Esophagus (tissue), 2 donors: Measurements from ENCODE around the gene ABCF2. TPM values are rescaled to one million over a fixed set of nuclear protein-coding genes. Genes with fewer than 3 reads are reported as not detected.
A peak's percentile ranks its signal among the peaks of the same experiment; 100 is the strongest.

Source experiments
- H3K27ac ChIP-seq, 2 donors: one replicate each; pipeline ENCODE4 v1.5.1; 2013; ENCODE audit warnings: low read depth in 2 of 2, mild to moderate bottlenecking in 2 of 2, inconsistent platforms in 1 of 2, low read length in 1 of 2, moderate library complexity in 1 of 2
- H3K27me3 ChIP-seq, 2 donors: one replicate each; pipeline ENCODE4 v1.6.1; 2013; ENCODE audit warnings: low read length in 2 of 2, control low read depth in 1 of 2, mild to moderate bottlenecking in 1 of 2; ENCODE audit not compliant: insufficient read depth in 2 of 2, control insufficient read depth in 1 of 2
- H3K36me3 ChIP-seq, 2 donors: one replicate each; pipeline ENCODE4 v1.6.1; 2013; ENCODE audit warnings: low read length in 1 of 2; ENCODE audit not compliant: control insufficient read depth in 2 of 2, insufficient read depth in 2 of 2
- H3K4me1 ChIP-seq, 2 donors: one replicate each; pipeline ENCODE4 v1.6.1; 2013; ENCODE audit warnings: low read length in 1 of 2; ENCODE audit not compliant: control insufficient read depth in 2 of 2, insufficient read depth in 2 of 2
- H3K4me3 ChIP-seq, 2 donors: one replicate each; pipeline ENCODE4 v1.5.1; 2013; ENCODE audit warnings: low read length in 2 of 2, mild to moderate bottlenecking in 2 of 2, low read depth in 1 of 2, moderate library complexity in 1 of 2
- H3K9me3 ChIP-seq, 2 donors: one replicate each; pipeline ENCODE4 v1.6.1; 2013; ENCODE audit warnings: mild to moderate bottlenecking in 2 of 2, low read depth in 1 of 2, low read length in 1 of 2, moderate library complexity in 1 of 2; ENCODE audit not compliant: control insufficient read depth in 2 of 2, insufficient read depth in 1 of 2
- WGBS, 2 donors: extraction: QIAGEN DNeasy Blood & Tissue Kit; methylation state at CpG; one replicate each; pipeline ENCODE4 v1.1.7; 2013; 5-methylcytosine and 5-hydroxymethylcytosine counted together
- polyA plus RNA-seq, 2 donors: library from polyadenylated mRNA; stranded (reverse); fragments of 200-250 nt; gene quantifications; one replicate each; pipeline ENCODE4 v1.2.3, GENCODE V29; 2013
- donor health status: healthy with polysubstance abuse.
- donor health status: Bipolar disorder and iron deficiency.

ABCF2 gene
- 10 to 100 TPM in 1 of 2 donors, 1 to 10 TPM in 1; 8.6 to 19.8 TPM for polyA plus RNA-seq

GRCh38 chr7:151226875-151227782, at the start of gene ABCF2:
TSS of gene ABCF2 (minus strand) at chr7:151227205. CDS start at chr7:151226458, 747 bp downstream.
- H3K36me3 ChIP-seq: peaks cover 5 to 18% of the 10 kb centered on the region in 2 donors
- no peaks in the 10 kb centered on the region for H3K27me3 ChIP-seq
- H3K9me3 ChIP-seq: no peaks in the 10 kb centered on the region
- H3K27ac ChIP-seq: peak within 1 kb of the TSS; percentile 67 to 87
- 0% methylated on average over 68 of the region's 68 CpGs for WGBS, 2 donors
- H3K4me1 ChIP-seq: peaks cover 0 to 12% of the 10 kb centered on the region in 2 donors
- H3K4me3 ChIP-seq: peak within 1 kb of the TSS; percentile 71 to 78

DNA sequence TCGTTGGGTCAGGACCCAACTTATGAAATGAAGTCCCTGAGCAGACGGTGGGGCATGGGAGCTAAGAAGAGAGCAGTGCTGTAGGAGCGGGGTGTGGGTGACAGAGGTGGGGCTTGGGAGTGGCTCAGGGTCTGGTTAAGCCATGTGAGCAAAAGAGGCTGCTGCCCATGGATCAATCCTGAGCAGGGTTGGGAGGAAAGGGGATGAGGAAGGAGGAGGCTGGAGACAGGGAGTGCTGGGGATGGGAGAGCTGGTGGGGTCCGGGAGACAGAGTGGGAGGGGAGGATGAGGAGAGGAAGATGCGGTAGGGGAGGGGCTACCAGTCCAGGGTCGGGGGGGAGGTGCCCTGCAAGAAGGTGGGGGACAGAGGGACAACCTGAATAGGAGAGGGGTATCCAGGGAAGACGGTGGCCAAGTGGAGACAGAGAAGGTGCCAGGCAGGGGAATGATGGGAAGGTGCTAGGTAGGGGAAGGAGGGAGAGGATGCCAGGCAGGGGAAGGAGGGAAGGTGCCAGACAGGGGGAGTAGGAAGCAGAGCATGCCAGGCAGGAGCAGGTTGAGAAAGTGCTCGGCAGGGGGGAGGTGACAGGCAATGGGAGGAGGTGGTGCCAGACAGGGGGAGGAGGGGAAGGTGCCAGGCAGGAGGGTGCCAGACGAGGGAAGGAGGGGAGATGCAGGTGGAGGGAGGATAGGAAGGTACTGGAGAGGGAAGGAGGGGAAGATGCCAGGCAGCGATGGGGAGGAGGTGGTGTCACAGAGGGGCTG, 49.0 kb upstream of the ABCF2 start:
- Histone ChIP-seq H3K27me3 (no peaks in the 10 kb centered on the region), H3K36me3 (no peaks in the 10 kb centered on the region), H3K27ac (no peak overlapping the region), H3K4me3 (no peak overlapping the region), H3K9me3 (no peaks in the 10 kb centered on the region), H3K4me1 (peaks cover 3 to 20% of the 10 kb centered on the region in 2 donors)
- 19 to 21% methylated on average over 10 of the region's 10 CpGs for WGBS, 2 donors

DNA sequence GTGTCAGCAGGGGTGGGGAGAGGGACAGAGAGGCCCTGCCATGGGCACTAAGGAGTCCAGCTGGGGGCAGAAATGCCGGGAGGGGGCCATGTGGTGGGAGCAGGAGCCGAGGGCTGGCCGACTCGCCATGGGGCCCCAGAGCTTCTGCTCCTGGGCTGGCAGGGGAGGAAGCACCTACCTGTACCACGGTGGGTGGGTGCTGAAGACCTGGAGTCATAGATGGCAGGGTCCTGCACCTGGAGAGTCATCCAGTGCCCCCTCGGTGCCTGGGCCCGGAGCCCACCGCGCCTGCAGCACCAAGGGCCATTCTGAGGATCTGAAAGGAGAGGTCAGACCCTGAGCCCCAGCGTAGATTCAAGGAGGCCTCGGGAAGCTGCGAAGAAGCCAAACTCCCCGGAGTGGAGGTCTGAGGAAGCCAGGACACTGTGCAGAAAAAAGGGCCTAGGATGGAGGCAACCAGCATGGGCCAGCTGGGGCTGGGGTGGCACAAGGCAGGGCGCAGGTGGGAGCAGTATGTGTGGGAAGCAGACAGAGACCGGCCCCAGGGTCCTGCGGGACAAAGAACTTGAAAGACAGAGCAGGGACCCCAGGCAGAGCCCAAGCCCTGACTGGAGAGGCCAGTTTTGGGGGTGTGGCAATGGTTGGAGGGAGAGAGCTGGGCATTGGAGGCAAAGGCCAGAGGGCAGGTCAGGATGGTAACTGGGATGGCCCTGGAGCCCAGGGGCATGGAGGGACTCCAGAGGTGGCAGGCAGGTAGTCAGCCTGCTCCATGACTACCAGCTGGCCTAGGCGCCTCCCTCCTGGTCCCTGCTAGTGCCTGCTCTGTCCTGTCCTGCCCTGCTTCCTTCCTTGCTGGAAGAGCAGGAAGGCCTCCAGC, 48.2 kb upstream of the ABCF2 start:
- no peaks in the 10 kb centered on the region for H3K36me3 ChIP-seq
- H3K27ac ChIP-seq: no peak overlapping the region
- H3K27me3 ChIP-seq: no peaks in the 10 kb centered on the region
- no peaks in the 10 kb centered on the region for H3K9me3 ChIP-seq
- H3K4me3 ChIP-seq: no peak overlapping the region
- peaks cover 3 to 20% of the 10 kb centered on the region in 2 donors for H3K4me1 ChIP-seq
- 77 to 79% methylated on average over 17 of the region's 17 CpGs for WGBS, 2 donors

DNA sequence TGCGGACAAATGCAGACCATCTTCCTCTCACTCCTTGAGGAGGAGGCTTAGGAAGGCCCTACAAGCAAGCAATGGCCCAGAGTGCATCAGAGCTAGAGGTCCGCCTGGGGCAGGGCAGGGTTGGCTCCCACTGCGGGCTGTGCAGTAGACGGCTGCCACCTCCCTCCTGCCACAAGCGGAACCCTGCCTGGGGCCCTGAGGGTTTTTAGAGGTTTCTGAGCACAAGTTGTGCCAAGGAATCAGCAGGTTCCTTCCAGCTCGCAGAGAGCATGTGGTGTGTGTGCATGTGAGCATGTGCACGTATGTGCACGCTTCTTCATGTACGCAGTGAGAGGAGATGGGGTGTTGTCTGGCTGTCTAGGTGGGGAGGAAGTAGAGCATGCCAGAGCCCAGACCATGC, 47.4 kb upstream of the ABCF2 start:
- H3K4me1 ChIP-seq: peaks cover 3 to 20% of the 10 kb centered on the region in 2 donors

DNA sequence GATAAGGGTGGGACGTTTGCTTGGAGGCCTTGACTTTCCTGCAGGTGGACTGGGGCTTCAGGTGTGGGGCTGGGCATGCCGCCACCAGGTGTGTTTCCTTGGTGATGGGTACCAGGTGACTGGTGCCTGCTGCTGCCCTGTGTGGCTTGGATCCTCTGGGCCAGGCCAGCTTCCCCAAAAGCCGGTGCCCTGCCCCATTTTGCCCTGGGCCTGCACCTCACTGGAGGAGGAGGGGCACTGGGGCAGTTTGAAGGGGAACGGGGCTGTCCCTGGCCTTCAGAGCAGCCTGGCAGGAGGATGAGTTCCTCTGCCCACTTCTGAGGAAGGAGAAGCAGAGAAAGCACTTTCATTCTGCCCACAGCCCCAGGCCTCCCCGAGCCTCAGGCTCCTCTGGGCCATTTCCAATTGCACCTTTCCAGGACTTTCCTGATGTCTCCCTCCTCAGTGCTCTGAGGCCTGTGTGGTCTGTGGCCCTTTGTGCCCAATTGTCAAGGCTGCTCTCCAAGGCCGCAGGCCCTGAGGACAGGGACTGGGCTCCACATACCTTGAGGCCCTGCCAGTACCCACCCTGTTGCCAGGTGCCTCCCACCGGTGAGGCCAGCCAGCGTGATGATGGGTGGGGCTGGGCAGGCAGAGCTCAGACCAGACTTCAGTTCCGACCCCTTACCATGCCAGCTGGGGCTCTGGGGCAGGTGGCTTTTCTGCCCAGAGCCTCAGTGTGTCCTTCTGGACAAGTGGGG, 46.8 kb upstream of the ABCF2 start:
- no peaks in the 10 kb centered on the region for H3K9me3 ChIP-seq
- H3K27me3 ChIP-seq: no peaks in the 10 kb centered on the region
- WGBS, 2 donors: 52 to 70% methylated on average over 9 of the region's 9 CpGs
- H3K4me3 ChIP-seq: no peak overlapping the region
- H3K27ac ChIP-seq: no peak overlapping the region
- H3K36me3 ChIP-seq: no peaks in the 10 kb centered on the region
- peaks cover 3 to 20% of the 10 kb centered on the region in 2 donors for H3K4me1 ChIP-seq

More for the DNA sequence above, 47.4 kb upstream of the ABCF2 start:
- no peaks in the 10 kb centered on the region for H3K27me3 ChIP-seq
- no peaks in the 10 kb centered on the region for H3K9me3 ChIP-seq
- H3K36me3 ChIP-seq: no peaks in the 10 kb centered on the region
- no peak overlapping the region for H3K27ac ChIP-seq
- no peak overlapping the region for H3K4me3 ChIP-seq
- 62 to 63% methylated on average over 9 of the region's 9 CpGs for WGBS, 2 donors

DNA sequence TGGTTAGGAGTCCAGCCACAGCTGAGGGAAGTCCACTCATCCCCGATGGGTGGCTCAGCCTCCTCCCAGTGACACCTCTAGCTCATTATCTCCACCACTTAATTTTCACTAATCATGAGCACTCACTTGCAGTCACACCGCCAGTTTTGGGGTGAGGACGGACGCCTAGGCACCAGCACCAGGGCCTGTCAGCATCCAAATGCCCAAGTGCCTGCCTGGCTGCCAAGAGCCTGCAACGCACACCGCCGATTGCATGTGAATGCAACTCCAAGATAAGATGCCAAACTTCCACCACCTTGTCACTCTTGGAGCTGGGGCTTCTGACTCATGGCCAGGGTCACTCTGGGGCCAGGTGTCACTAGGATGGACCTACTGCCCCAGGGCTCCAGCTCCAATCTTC, 45.9 kb upstream of the ABCF2 start:
- H3K27ac ChIP-seq: no peak overlapping the region
- no peak overlapping the region for H3K4me3 ChIP-seq
- 81% methylated on average over 7 of the region's 7 CpGs for whole genome bisulfite sequencing, 2 donors
- H3K36me3 ChIP-seq: no peaks in the 10 kb centered on the region
- no peaks in the 10 kb centered on the region for H3K9me3 ChIP-seq
- no peaks in the 10 kb centered on the region for H3K27me3 ChIP-seq
- peaks cover 3 to 20% of the 10 kb centered on the region in 2 donors for H3K4me1 ChIP-seq

GRCh38 chr7:151272405-151272804, 45.4 kb upstream of the ABCF2 start:
- no peaks in the 10 kb centered on the region for H3K36me3 ChIP-seq
- H3K27ac ChIP-seq: no peak overlapping the region
- H3K4me3 ChIP-seq: no peak overlapping the region
- 55 to 69% methylated on average over 10 of the region's 10 CpGs for WGBS, 2 donors
- peaks cover 3 to 17% of the 10 kb centered on the region in 2 donors for H3K4me1 ChIP-seq
- H3K9me3 ChIP-seq: no peaks in the 10 kb centered on the region
- no peaks in the 10 kb centered on the region for H3K27me3 ChIP-seq

DNA sequence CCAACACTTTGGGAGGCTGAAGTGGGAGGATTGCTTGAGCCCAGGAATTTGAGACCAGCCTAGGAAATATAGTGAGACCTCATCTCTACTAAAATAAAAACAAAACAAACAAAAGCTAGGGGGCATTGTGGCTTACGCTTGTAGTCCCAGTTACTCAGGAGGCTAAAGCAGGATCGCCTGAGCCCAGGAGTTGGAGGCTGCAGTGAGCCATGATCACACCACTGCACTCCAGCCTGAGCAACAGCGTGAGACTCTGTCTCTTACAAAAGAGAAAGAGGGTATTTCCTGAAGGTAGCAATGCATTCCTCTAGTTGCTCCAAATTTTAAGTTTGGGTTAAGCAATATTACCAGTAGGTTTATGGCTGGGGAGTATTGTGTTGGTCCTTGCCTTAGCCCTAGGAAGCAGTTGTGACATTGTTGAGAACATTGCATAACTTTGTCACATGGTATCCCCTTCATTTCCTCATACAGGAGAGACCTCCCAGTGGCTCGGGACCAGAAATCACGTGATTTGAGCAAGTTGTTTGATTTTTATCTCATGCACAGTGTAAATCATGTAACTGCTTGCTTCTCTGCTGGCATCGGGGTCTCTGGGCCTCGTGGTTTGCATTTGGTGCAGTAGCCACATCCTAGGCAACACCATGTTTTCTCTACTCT, 44.8 kb upstream of the ABCF2 start:
- no peaks in the 10 kb centered on the region for H3K36me3 ChIP-seq
- no peaks in the 10 kb centered on the region for H3K27me3 ChIP-seq
- 47 to 51% methylated on average over 7 of the region's 7 CpGs for WGBS, 2 donors
- H3K27ac ChIP-seq: no peak overlapping the region
- peaks cover 3 to 14% of the 10 kb centered on the region in 2 donors for H3K4me1 ChIP-seq
- no peak overlapping the region for H3K4me3 ChIP-seq
- H3K9me3 ChIP-seq: no peaks in the 10 kb centered on the region
